Frontal cortex (tissue), 4 donors: ENCODE results near the gene CD160. TPM values are rescaled to one million over a fixed set of nuclear protein-coding genes. Genes with fewer than 3 reads are reported as not detected.
"Not testable (repeated sequence)": the region's sequence is repeated elsewhere in the genome, so short reads cannot be mapped to it uniquely, and the experiment has no call there.

Experiments
- DNase-seq, 2 donors: peaks; one replicate each; pipeline ENCODE4 v3.0.0; 2012; ENCODE audit warnings: low spot score in 2 of 2
- FAIRE-seq: peaks from 2 replicates; lab custom pipeline; 2012; peaks lifted over from hg19 to GRCh38; lab: Jason Lieb, UNC
- total RNA-seq: library from RNA; depleted of rRNA; stranded (reverse); fragments of >200 nt; gene quantifications from one replicate; pipeline ENCODE4 v1.2.3, GENCODE V29; 2014
- donor health status: control.
- donor health status: control.
- donor health status: control.

The CD160 gene
- total RNA-seq = not detected

GRCh38 chr1:145719230-145720079, at the start of gene CD160:
TSS of gene CD160 (plus strand) at chr1:145719499. CDS start at chr1:145728328, 8,829 bp downstream.
- no peak for DNase-seq
- no peak for FAIRE-seq

GRCh38 chr1:145670995-145671745, 48.1 kb upstream of the CD160 start:
- not testable (repeated sequence) for DNase-seq, FAIRE-seq

GRCh38 chr1:145673217-145673616, 46.1 kb upstream of the CD160 start:
- not testable (repeated sequence) for DNase-seq, FAIRE-seq

GRCh38 chr1:145684858-145685257, 34.4 kb upstream of the CD160 start:
- not testable (repeated sequence) for FAIRE-seq

GRCh38 chr1:145686078-145686477, 33.2 kb upstream of the CD160 start:
- not testable (repeated sequence) for FAIRE-seq, DNase-seq

More at GRCh38 chr1:145684858-145685257, 34.4 kb upstream of the CD160 start:
- not testable (repeated sequence) for DNase-seq

- DNase-seq (no peak), FAIRE-seq (no peak)
Observed at GRCh38 chr1:145688328-145688727, 31.0 kb upstream of the CD160 start.

- DNase-seq (no peak), FAIRE-seq (no peak)
Observed at GRCh38 chr1:145688924-145689323, 30.4 kb upstream of the CD160 start.

- FAIRE-seq (no peak), DNase-seq (no peak)
Observed at GRCh38 chr1:145689922-145690321, 29.4 kb upstream of the CD160 start.

GRCh38 chr1:145690587-145691558, 28.4 kb upstream of the CD160 start:
- no peak for FAIRE-seq

GRCh38 chr1:145692785-145693443, 26.4 kb upstream of the CD160 start:
- no peak for FAIRE-seq

More at GRCh38 chr1:145690587-145691558, 28.4 kb upstream of the CD160 start:
- no peak for DNase-seq

GRCh38 chr1:145695821-145696629, 23.3 kb upstream of the CD160 start:
- FAIRE-seq (no peak), DNase-seq (no peak)

More at GRCh38 chr1:145692785-145693443, 26.4 kb upstream of the CD160 start:
- no peak for DNase-seq

- FAIRE-seq = no peak
- DNase-seq = no peak
Observed at GRCh38 chr1:145696630-145696960, 22.7 kb upstream of the CD160 start.

GRCh38 chr1:145701306-145701862, 17.9 kb upstream of the CD160 start:
- DNase-seq = no peak
- FAIRE-seq = no peak

- no peak for FAIRE-seq
- no peak for DNase-seq
Observed at GRCh38 chr1:145702052-145702451, 17.2 kb upstream of the CD160 start.

GRCh38 chr1:145702826-145703225, 16.5 kb upstream of the CD160 start:
- no peak for DNase-seq
- no peak for FAIRE-seq

- no peak for DNase-seq
- no peak for FAIRE-seq
Observed at GRCh38 chr1:145705622-145706021, 13.7 kb upstream of the CD160 start.

GRCh38 chr1:145706086-145706664, 13.1 kb upstream of the CD160 start:
- FAIRE-seq = no peak
- DNase-seq = no peak
